Ovary (tissue), 3 donors: Measurements from ENCODE around the gene MGAT4C.

Experiments
- CTCF ChIP-seq, 3 donors: fragments of 450-650 bp in 2 of 3; fragments of 200-600 bp in 1 of 3; IDR thresholded peaks; one replicate each; pipeline versions ENCODE4 v1.5.1 to v1.8.0; 2016 to 2022; ENCODE audit warnings: antibody characterized with exemption in 3 of 3, mild to moderate bottlenecking in 1 of 3
- EP300 ChIP-seq: sonication (generic); formaldehyde crosslinking; IDR thresholded peaks from one replicate; pipeline ENCODE4 v1.6.1; 2017; ENCODE audit warnings: antibody characterized with exemption
- POLR2A ChIP-seq: fragments of 450-650 bp; IDR thresholded peaks from one replicate; pipeline ENCODE4 v1.6.1; 2017; ENCODE audit warnings: antibody characterized with exemption, mild to moderate bottlenecking, moderate library complexity
- donor health status: DM: no; HTN: no; CAD: no.

DNA sequence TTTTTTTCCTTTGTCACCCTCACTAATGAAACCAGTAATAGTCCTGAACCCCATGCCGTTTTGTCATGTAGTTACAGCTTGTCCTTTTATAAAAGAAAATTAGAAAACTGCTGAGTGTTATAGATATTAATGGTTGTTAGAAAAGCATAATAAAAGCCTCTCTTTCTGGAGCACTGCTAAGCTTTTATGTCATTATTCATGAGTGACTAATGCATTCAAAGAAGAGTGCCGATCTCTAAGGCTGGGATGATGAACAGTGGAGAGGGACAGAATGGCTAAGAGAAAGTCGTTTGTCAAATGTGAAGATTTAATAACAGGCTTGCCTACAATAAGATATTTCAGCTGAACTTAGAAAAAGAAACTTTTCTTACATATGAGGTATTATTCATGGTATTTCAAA, 121.6 kb downstream of the MGAT4C start:
- TF ChIP-seq CTCF (IDR thresholded peaks at IDR 0.05) (no peak), EP300 (no peak), POLR2A (no peak)
